Measurements from ENCODE around the gene SLC35B1. TPM values are rescaled to one million over a fixed set of nuclear protein-coding genes. Genes with fewer than 3 reads are reported as not detected.

Gene SLC35B1
- total RNA-seq, 1 experiment from 2014 or later = 84.6 TPM

GRCh38 chr17:49755663-49756283, 48.0 kb upstream of the SLC35B1 start:
- DNase-seq (ENCODE audit: low read depth, low spot score) = no peak
- CTCF ChIA-PET = no interaction called here

GRCh38 chr17:49753959-49754391, 46.2 kb upstream of the SLC35B1 start:
- H3K36me3 ChIP-seq (ENCODE audit: control insufficient read depth, insufficient read depth, low read length) = no peaks in the 10 kb centered on the region
- no peak overlapping the region for H3K4me3 ChIP-seq (ENCODE audit: low read depth in 2 of 2, low read length in 2 of 2)
- ChIA-PET CTCF (no interaction called here), POLR2A (interaction anchor here (0.6 kb wide), 1 partner anchor 19 kb away, joined by 7 read pairs; no protein-coding TSS in a partner anchor)
- no peaks in the 10 kb centered on the region for H3K4me1 ChIP-seq (ENCODE audit: control insufficient read depth, insufficient read depth, low read length)
- no peaks in the 10 kb centered on the region for H3K27me3 ChIP-seq (ENCODE audit: control insufficient read depth, insufficient read depth, low read length)
- in situ Hi-C loops (cut with HindIII; ENCODE audit: low pct_unique_long_range_greater_than_20kb, low sequenced_read_pairs) (no loop called here), intact Hi-C loops (cut with micrococcal nuclease; ENCODE audit: unreplicated experiment) (no loop called here)
- no peak for ATAC-seq
- no peak for TF ChIP-seq CTCF (IDR thresholded peaks at IDR 0.05)
- no peak for TF ChIP-seq REST (IDR thresholded peaks at IDR 0.05; ENCODE audit: insufficient read depth in 1 of 2, low read depth in 2 of 2, low read length in 1 of 2)
- TF ChIP-seq POLR2AphosphoS5 (IDR thresholded peaks at IDR 0.05; ENCODE audit: low read depth, low read length) = no peak
- TF ChIP-seq TCF7L2 (IDR thresholded peaks at IDR 0.05; ENCODE audit: low read depth, low read length) = no peak
- no peak for TF ChIP-seq SIN3A (IDR thresholded peaks at IDR 0.05; ENCODE audit: borderline replicate concordance, insufficient read depth, low read depth, low read length)
- DNase-seq (ENCODE audit: low read depth, low spot score) = no peak
- BruUV-seq (replicated peaks) = no TSS peak
- H3K9me3 ChIP-seq (ENCODE audit: control insufficient read depth, insufficient read depth, low read depth, low read length) = no peaks in the 10 kb centered on the region
- H3K27ac ChIP-seq (ENCODE audit: low read length) = no peak overlapping the region

More at GRCh38 chr17:49755663-49756283, 48.0 kb upstream of the SLC35B1 start:
- H3K36me3 ChIP-seq (ENCODE audit: control insufficient read depth, insufficient read depth, low read length) = no peaks in the 10 kb centered on the region
- no peaks in the 10 kb centered on the region for H3K27me3 ChIP-seq (ENCODE audit: control insufficient read depth, insufficient read depth, low read length)
- H3K9me3 ChIP-seq (ENCODE audit: control insufficient read depth, insufficient read depth, low read depth, low read length) = no peaks in the 10 kb centered on the region
- H3K4me1 ChIP-seq (ENCODE audit: control insufficient read depth, insufficient read depth, low read length) = no peaks in the 10 kb centered on the region
- intact Hi-C loops (cut with micrococcal nuclease; ENCODE audit: unreplicated experiment) (no loop called here), in situ Hi-C loops (cut with HindIII; ENCODE audit: low pct_unique_long_range_greater_than_20kb, low sequenced_read_pairs) (no loop called here)
- no TSS peak for BruUV-seq (replicated peaks)
- no peak for TF ChIP-seq TCF7L2 (IDR thresholded peaks at IDR 0.05; ENCODE audit: low read depth, low read length)
- TF ChIP-seq SIN3A (IDR thresholded peaks at IDR 0.05; ENCODE audit: borderline replicate concordance, insufficient read depth, low read depth, low read length) = no peak
- no peak for TF ChIP-seq CTCF (IDR thresholded peaks at IDR 0.05)
- no peak for TF ChIP-seq REST (IDR thresholded peaks at IDR 0.05; ENCODE audit: insufficient read depth in 1 of 2, low read depth in 2 of 2, low read length in 1 of 2)
- no peak for TF ChIP-seq POLR2AphosphoS5 (IDR thresholded peaks at IDR 0.05; ENCODE audit: low read depth, low read length)
- POLR2A ChIA-PET = no interaction called here
- H3K4me3 ChIP-seq (ENCODE audit: low read depth in 2 of 2, low read length in 2 of 2) = no peak overlapping the region
- ATAC-seq = no peak
- no peak overlapping the region for H3K27ac ChIP-seq (ENCODE audit: low read length)

All from Panc1 (cell line).